Measurements from ENCODE around the gene SUSD1. TPM values are rescaled to one million over a fixed set of nuclear protein-coding genes. Genes with fewer than 3 reads are reported as not detected.
A peak's percentile ranks its signal among the peaks of the same experiment; 100 is the strongest.

SUSD1 gene
- total RNA-seq, 1 experiment from 2014 or later: 1.5 TPM

DNA sequence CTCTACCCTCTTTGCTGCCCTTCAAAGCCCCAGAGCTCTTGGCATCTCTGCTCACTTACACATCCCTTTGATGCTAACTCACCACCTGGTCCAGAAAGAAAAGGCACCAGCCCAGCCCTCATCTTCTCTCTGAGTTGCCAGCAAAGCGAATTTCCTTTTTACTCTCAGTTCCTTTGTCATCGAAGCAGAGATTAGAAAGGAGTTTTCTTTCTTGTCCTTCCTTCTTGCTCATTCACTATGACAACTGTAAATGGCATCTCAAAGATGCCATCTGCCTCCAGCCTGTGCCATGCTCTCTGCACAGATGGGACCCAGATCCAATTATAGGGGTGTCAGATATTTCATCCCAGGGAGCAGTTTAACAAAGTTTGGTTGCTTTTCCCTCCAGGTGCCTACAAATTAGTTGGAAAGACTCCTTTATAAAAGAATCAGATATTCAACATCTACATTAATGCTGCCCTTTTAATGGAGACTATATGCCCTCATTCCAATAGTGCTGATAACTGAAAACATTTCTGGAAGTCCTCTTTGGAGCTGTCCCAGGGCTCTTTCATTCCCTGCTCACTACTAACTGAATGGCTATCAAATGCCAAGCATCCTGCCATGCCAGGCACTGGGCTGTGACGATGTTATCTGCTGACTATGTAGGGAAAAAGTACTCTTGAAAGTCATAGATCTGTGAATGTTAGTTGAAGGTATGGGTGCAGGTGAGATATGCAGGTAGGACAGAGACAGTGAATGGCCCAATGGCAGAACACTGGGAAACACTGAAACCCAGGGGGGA is 58.9 kb downstream of the SUSD1 start:
- no peak for DNase-seq (ENCODE audit: low read depth, low spot score)
- in situ Hi-C loops (cut with HindIII; ENCODE audit: low pct_unique_long_range_greater_than_20kb, low sequenced_read_pairs): no loop called here

DNA sequence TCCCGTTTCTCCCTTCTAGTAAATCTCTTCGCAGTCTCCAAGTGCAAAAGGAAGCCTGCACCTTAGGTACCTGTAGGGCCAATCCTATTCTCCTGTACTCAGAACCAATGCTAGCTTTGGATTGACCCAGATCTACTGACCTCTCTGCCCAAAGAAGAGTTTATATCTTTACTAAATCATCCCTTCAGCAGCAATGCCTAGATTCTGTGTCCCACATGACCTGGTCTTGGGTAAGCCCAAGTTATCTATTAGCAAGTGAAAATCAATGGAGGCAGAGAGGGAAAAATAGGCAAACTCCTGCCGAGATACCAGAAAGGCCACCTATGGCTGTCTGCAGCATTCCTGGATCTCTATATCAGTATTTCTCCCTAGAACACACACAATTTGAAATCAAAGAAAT is 60.0 kb downstream of the SUSD1 start:
- in situ Hi-C loops (cut with HindIII; ENCODE audit: low pct_unique_long_range_greater_than_20kb, low sequenced_read_pairs): no loop called here
- DNase-seq (ENCODE audit: low read depth, low spot score): no peak

DNA sequence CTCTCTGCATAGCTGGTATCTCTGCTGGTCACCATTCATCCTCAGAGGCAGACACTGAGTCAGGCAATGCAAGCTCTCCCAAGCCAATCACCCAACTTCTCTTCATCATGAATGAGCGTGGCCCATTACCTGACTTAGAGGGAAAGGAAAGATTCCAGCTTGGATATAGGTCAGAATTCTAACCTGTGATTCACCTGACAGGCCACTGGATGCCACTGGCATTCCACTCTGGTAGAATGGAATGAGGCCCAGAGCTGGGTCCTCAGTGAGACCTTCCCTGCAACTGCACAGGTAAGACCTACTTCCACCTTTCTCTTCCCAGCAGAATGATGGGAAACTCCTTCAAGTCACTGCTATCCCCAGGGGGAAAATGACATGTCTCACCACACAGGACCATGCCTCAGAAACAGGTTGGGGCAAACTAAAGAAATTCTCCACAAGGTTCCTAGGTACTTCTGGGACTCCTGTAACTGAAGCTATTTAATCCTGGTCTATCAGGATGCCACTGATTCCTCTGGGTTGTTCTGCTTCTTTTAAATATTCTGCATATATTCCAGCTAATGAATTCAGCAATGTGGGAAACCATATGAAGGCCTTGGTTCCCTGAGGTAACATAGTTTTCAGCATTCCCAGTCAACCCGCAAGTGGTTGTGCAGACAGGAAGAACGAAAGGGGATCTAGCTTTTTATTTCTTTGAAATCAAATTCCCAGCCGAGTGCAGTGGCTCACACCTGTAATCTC is 62.0 kb downstream of the SUSD1 start:
- in situ Hi-C loops (cut with HindIII; ENCODE audit: low pct_unique_long_range_greater_than_20kb, low sequenced_read_pairs): no loop called here
- DNase-seq (ENCODE audit: low read depth, low spot score): peak; percentile 55

DNA sequence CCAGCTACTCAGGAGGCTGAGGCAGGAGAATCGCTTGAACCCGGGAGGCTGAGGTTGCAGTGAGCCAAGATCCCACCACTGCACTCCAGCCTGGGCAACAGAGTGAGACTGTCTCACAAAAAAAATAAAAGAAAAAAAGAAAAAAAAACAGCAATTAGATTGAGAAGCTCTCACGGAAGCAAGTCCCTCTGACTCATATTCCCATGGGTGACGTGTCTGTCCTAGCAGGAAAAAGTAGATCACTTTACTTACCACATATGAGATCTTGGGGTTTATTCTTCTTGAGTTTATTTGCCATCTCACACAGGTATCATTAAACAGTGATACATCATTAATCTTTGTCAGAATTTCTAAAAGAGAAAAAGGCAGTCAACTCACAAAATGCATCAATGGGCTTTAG is 62.6 kb downstream of the SUSD1 start:
- in situ Hi-C loops (cut with HindIII; ENCODE audit: low pct_unique_long_range_greater_than_20kb, low sequenced_read_pairs): no loop called here
- peak; percentile 34 for DNase-seq (ENCODE audit: low read depth, low spot score)

DNA sequence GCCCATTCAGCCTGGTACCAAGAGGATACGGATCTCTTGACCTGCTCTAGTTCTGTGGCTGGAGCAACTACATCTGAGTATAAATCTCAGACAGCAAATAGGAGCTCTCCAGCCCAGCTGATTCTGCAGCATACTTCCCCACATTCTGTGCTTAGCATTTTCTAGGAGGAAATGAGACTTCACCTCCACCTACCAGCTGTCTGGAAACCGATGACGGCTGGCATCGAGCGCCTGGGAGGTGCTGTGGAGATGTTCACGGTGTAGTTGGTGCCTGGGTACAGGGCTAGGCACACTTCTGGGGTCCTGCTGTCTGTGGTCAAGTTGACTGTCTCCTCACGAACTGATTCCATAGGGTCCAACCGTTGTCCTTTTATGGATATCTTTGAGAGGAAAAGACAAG is 63.6 kb downstream of the SUSD1 start:
- in situ Hi-C loops (cut with HindIII; ENCODE audit: low pct_unique_long_range_greater_than_20kb, low sequenced_read_pairs): no loop called here

DNA sequence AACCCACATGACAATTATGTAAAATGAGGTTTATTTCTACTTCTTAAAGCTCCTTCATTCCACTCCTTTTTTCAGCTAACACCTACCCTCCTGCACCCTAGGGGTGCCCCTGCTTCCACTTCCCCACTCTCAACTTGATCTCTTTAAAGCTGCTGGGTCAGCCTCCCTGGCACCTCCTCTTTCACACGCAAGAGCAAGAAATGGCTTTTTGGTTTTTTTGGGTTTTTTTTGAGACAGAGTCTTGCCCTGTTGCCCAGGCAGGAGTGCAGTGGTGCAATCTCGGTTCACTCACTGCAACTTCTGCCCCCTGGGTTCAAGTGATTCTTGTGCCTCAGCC is 64.4 kb downstream of the SUSD1 start:
- no peak for DNase-seq (ENCODE audit: low read depth, low spot score)
- in situ Hi-C loops (cut with HindIII; ENCODE audit: low pct_unique_long_range_greater_than_20kb, low sequenced_read_pairs): no loop called here

More for the DNA sequence above, 63.6 kb downstream of the SUSD1 start:
- no peak for DNase-seq (ENCODE audit: low read depth, low spot score)

DNA sequence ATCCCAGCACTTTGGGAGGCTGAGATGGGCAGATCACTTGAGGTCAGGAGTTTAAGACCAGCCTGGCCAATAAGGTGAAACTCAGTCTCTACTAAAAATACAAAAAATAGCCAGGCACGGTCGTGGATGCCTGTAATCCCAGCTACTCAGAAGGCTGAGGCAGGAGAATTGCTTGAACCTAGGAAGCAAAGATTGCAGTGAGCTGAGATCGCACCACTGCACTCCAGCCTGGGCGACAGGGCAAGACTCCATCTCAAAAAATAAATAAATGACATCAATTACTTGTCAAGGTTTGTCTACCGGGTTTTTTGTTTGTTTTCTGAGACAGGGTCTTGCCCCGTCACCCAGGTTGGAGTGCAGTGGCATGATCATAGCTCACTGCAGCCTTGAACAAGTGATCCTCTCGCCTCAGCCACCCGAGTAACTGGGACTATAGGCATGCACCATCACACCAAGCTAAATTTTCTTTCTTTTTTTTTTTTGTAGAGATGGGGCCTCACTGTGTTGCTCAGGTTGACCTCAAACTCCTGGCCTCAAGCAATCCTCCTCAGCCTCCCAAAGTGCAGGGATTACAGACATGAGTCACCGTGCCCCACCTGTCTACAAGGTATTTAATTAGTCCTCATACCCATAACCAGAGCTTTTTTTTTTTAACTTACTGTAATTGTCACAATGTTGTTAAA is 64.9 kb downstream of the SUSD1 start:
- no peak for DNase-seq (ENCODE audit: low read depth, low spot score)
- in situ Hi-C loops (cut with HindIII; ENCODE audit: low pct_unique_long_range_greater_than_20kb, low sequenced_read_pairs): no loop called here

DNA sequence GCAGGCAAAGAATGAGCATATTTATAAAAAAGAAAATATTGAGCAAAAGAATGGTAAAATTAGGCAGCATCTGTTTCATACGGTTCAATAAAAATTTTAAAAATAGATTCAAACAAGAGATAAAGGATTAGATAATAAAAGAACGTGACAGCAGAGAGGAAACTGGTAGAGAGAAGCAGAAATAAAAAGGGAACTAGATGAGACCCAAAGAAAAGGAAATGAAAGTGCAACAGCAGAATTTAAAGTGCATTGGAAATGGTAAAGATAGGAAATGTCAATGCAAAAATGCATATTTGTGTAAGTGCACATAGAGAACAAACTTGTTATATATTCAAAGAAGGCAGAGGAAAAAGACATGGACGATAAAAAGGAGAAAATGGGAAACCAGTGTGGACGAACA is 70.2 kb downstream of the SUSD1 start:
- in situ Hi-C loops (cut with HindIII; ENCODE audit: low pct_unique_long_range_greater_than_20kb, low sequenced_read_pairs): no loop called here
- no peak for DNase-seq (ENCODE audit: low read depth, low spot score)

DNA sequence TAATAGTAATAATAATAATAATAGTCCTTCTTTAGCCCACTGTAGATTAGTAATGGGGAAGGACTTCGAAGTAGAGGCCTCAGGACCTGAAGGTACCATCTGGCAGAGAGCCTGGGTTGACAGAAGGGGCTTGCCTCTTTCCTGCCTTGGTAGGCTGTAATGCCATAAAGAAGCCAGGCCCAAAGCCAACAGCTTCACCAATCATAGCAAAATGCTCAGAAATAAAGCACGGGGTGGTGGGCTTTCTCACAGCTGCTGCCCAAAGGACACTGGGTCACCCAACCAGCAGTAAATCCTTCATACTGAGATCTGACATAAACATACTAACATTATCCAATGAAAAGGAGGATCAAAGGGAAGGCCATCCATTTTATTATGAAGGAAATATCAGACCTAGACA is 70.7 kb downstream of the SUSD1 start:
- in situ Hi-C loops (cut with HindIII; ENCODE audit: low pct_unique_long_range_greater_than_20kb, low sequenced_read_pairs): no loop called here
- DNase-seq (ENCODE audit: low read depth, low spot score): no peak

DNA sequence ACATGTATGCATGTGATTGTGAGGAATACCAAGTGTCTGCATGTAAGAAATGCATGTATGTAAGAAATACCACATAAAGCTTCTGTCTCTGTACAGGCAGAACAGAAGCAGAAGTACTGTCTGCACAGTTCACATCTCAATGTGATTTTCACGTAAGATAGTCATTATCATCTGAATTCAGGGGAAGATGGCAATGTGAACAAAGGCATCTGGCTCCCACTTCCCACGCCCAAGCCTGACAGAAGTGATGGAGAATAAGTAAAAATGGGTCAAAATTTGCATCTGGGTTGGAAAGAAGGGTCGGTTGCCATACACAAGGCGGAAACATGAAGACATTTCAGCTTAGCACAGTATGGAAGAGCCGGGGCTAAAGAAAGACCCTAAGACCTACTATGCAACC is 71.7 kb downstream of the SUSD1 start:
- no peak for DNase-seq (ENCODE audit: low read depth, low spot score)
- in situ Hi-C loops (cut with HindIII; ENCODE audit: low pct_unique_long_range_greater_than_20kb, low sequenced_read_pairs): no loop called here

DNA sequence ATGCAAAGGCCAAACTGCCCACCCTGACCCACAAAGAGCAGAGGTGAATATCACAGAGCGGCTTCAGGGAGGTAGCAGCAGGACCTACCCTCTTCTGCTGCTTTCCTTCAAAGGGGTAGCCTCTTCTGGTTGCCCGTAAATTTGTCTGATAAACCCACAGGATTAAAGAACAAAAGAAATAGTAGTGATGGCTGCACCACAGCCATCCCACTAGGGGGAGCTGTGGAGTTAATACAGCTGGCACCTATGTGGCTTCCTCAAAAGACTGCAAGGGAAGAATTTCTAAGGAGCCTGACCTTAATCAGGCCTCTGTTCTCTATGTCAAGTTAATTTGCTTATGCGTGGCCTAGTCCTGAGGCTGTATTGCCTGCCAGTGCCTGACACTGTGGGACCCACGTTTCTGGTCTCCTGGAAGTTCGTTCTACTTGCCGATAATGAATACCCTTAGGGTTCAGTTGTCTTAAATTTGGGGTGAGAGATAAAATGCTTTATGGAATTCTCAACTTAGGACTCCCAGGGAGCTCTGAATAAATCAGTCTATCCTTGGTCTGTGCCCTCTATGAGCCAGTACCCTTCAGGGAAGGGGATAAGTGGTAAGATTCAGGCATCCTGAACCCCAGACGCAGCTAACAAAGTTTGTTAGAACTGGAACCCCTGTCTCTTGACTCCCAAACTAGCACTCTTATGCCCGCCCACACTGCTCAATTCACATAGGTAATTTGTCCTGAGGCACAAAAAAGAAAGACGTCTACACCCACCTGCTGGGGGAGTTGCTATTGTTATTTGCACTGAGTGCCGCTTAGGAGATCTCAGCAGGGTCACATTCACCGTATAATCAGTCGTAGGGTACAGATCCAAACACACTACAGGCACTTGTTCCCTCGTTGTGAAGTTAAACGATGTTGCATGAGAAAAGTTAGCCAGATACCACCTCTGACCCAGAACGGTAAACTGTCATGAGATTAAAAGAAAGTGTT is 77.1 kb downstream of the SUSD1 start:
- in situ Hi-C loops (cut with HindIII; ENCODE audit: low pct_unique_long_range_greater_than_20kb, low sequenced_read_pairs): no loop called here
- peak; percentile 88 for DNase-seq (ENCODE audit: low read depth, low spot score)

DNA sequence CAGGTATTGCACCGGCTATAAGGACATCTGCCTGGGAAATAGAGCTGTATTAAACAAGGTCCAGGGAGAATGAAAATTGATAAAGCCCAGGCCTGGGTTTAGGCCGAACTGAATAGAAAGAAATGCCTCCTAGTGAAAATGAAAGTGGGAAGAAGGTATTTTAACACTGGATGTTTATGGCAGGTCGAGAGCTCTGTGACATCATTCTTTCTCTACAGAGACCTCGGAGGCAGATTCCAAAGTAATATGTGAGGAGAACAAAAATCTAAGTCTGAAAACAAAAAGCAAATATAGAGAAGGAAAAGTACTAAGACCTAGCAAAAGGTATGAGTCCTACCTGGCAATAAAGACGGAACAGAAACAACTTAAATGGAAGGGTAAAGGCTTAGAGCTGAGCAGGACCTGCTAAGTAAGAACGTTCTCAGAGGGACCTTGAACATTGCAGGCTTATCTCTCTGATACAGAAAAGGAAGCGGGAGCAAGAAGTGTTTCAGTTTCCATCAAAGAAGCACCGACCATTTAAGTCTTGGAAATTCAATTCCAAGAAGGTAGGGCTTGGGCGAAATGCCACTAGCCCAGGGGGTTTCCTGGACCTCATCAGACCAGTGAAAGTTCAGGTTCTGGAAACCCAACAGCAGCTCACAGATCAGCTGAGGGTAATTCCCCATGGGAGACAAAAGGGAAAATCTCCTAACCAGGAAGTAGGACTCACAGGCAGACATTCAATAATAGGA is 80.0 kb downstream of the SUSD1 start:
- in situ Hi-C loops (cut with HindIII; ENCODE audit: low pct_unique_long_range_greater_than_20kb, low sequenced_read_pairs): no loop called here
- no peak for DNase-seq (ENCODE audit: low read depth, low spot score)

DNA sequence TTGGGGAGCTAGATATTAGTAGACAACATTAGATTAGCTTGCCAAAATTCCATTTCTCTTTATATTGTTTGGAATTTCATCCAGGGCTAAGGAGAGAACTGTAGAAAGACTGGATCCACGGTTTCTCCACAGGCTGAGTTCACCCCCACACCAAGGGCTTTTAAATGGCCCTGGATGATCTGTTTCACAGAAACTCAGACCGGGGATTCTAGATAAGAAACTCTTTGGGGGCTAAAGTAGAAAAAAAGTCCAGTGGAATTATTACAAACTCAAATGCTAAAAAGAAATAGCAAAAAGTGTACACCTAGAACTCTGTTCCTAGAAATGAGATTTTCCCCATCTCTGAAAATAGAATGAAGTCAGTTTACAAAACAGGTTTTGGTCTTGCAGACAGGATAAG is 80.9 kb downstream of the SUSD1 start:
- in situ Hi-C loops (cut with HindIII; ENCODE audit: low pct_unique_long_range_greater_than_20kb, low sequenced_read_pairs): no loop called here
- DNase-seq (ENCODE audit: low read depth, low spot score): no peak

DNA sequence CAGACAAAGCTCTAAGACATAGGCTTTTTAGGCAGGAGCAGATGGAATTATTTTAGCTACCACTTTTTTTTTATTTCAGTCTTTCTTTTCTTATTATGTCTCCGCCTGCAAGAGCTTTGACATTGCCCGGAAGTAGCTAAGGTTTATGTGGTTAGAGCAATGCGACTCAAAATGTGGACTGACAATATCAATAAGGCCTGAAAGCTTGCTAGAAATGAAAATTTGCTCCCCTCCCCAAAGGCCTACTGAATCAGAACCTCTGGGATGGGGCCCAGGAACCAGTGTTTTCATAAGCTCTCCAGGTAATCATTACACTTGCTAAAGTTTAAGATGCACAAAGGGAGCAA is 81.3 kb downstream of the SUSD1 start:
- DNase-seq (ENCODE audit: low read depth, low spot score): no peak
- in situ Hi-C loops (cut with HindIII; ENCODE audit: low pct_unique_long_range_greater_than_20kb, low sequenced_read_pairs): no loop called here

DNA sequence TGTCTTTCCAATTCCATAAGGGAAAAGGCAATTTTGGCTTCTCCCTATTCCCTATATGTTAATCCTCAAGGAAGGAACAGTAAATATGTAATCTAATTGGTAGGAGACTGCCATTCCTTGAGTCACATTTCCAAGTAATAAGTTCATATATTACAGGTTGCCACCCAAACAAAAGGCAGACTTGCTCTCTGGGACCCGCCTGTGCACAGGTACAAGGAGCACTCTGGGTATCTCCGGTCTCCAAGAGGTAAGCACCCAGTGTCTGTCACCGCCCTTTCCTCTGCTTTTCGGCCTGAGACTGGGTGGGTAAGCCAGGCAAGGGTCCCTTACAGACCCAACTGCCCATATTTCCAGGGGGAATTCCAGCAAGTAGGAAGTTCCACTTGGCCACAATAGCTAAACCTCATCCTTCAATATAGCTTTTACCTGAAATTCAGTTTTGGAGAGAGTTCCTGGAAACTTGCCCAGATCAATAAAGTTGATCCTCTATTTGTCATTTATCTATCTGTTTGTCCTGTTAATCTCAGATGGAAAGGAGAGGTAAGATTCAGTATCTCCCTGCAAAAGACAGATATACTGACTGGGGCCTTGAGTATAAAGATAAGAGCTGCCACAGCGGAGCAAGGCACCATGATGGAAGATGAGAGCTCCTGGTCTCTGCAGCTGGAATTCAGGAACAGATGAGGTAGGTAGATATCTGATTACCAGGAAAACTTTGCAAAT is 81.8 kb downstream of the SUSD1 start:
- DNase-seq (ENCODE audit: low read depth, low spot score): no peak
- in situ Hi-C loops (cut with HindIII; ENCODE audit: low pct_unique_long_range_greater_than_20kb, low sequenced_read_pairs): no loop called here

DNA sequence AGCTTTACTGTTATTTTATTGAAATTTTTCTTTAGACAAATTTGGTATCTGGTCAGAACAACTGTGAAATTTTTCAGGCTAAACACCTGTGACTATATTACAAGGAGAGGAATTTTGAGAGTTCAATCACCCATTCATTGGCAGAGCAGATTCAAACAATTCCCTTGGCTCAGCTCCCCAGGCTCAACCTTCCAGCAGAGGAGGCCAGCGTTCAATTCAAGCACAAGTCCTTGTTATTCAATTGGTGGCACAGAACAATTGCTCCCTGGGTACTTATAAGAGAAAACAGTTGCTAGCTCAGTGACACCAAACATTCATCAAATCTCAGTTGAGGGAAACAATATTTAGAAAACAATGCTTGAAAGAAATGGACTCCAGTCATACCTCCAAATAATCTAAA is 83.3 kb downstream of the SUSD1 start:
- in situ Hi-C loops (cut with HindIII; ENCODE audit: low pct_unique_long_range_greater_than_20kb, low sequenced_read_pairs): no loop called here
- peak; percentile 60 for DNase-seq (ENCODE audit: low read depth, low spot score)

DNA sequence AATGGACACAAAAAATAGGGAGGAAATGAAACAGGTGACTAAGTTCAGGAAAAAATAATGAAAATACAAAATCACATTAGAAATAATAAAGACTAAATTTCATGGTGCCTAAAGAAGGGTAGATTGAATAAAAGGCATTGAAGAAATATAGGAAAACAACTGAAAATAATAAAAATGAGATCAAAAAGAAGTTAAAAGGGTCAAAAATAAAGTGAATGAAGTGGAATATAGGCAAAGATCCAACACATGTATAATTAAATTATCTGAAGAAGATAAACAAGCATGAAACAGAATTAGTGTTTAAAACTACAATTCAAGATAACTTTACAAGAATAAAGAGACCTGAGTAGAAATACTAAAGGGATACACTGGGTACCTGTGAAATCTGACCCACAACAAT is 87.6 kb downstream of the SUSD1 start:
- in situ Hi-C loops (cut with HindIII; ENCODE audit: low pct_unique_long_range_greater_than_20kb, low sequenced_read_pairs): no loop called here
- no peak for DNase-seq (ENCODE audit: low read depth, low spot score)
